HG03354 (cell line): ENCODE measurements around the gene BAIAP3.
"Not testable (repeated sequence)": the region's sequence is repeated elsewhere in the genome, so short reads cannot be mapped to it uniquely, and the experiment has no call there.

Experiments used
- ATAC-seq: cut with Tn5 transposase; IDR thresholded peaks from one replicate; pipeline ENCODE4 v1.9.1; 2021; ENCODE audit warnings: mild to moderate bottlenecking; ENCODE audit not compliant: unreplicated experiment, poor library complexity, severe bottlenecking

The BAIAP3 gene, protein sequence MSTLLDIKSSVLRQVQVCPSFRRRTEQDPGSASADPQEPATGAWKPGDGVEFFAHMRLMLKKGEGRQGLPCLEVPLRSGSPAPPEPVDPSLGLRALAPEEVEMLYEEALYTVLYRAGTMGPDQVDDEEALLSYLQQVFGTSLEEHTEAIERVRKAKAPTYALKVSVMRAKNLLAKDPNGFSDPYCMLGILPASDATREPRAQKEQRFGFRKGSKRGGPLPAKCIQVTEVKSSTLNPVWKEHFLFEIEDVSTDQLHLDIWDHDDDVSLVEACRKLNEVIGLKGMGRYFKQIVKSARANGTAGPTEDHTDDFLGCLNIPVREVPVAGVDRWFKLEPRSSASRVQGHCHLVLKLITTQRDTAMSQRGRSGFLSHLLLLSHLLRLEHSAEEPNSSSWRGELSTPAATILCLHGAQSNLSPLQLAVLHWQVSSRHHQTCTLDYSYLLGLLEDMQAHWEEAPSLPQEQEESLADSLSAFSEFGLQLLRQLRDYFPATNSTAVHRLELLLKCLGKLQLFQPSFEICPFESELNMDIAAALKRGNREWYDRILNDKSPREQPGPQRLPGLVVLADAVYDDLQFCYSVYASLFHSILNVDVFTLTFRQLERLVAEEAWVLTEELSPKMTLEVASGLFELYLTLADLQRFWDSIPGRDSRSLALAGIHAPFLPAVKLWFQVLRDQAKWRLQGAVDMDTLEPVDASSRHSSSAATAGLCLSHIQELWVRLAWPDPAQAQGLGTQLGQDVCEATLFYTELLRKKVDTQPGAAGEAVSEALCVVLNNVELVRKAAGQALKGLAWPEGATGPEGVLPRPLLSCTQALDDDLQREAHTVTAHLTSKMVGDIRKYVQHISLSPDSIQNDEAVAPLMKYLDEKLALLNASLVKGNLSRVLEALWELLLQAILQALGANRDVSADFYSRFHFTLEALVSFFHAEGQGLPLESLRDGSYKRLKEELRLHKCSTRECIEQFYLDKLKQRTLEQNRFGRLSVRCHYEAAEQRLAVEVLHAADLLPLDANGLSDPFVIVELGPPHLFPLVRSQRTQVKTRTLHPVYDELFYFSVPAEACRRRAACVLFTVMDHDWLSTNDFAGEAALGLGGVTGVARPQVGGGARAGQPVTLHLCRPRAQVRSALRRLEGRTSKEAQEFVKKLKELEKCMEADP

DNA sequence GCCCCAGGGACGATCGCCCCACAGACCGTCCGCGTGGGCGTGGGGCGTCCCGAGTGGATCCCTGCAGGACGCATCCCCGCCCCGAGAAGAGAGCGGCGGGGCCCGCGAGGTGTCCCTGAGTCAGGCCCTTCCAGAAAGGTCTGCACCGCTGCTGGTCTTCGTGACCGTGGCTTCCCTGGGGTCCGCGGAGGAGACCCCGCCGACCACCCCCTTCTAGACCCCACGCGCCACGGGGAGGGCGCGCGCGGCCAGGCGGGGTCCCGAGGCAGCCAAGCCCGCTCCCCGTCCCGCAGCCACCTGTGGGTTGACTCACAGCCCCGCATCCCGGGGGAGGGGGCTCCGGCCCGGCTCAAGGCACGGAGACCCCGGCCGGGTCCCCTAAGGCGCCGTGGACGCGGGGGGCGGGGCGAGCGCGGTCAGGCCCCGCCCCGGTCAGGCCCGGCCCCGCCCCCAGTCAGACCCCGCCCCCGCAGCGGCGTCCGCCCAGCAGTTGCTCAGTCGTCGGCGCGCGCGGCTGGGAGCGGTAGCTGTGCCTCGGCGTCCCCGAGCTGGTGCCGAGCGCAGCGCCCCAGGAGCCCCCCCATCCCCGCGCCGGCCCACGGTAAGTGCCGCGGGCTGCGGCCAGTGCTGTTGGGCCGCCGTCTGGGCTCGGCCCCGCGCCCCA lies at the start of gene BAIAP3:
TSS of gene BAIAP3 (plus strand) at position 497 of the 664 bp plus-strand sequence. CDS start 4,905 bp downstream, outside the sequence.
- ATAC-seq = no peak

DNA sequence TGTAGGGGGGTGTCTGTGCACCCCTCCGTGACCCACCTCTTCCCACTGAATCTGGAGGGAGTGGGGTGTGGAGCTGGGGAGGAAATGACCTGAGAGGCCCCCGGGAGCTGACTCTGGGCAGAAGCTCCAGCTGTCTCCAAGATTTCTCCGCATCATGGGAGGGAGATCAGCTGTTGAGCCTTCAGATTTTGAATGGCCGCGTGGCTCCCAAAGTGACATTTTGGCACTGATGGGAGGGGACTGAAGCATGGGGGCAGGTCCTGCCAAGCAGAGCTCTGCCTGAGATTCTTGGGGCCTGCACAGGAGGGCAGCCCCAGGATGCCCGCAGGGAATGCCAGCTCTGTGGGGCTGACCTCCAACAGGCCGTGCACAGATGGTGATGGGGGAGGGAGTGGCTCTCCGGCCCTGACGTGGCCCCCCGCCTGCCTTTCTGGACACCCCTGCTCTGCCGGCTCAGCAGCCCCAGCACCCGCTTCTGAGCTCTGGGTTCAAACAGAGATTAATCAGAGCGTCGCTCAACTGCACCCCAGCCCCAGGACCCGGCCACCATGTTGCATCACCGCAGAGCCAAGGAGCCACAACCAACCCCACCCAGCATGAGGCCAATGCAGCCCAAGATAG lies 49.3 kb upstream of the BAIAP3 start:
- ATAC-seq = no peak

DNA sequence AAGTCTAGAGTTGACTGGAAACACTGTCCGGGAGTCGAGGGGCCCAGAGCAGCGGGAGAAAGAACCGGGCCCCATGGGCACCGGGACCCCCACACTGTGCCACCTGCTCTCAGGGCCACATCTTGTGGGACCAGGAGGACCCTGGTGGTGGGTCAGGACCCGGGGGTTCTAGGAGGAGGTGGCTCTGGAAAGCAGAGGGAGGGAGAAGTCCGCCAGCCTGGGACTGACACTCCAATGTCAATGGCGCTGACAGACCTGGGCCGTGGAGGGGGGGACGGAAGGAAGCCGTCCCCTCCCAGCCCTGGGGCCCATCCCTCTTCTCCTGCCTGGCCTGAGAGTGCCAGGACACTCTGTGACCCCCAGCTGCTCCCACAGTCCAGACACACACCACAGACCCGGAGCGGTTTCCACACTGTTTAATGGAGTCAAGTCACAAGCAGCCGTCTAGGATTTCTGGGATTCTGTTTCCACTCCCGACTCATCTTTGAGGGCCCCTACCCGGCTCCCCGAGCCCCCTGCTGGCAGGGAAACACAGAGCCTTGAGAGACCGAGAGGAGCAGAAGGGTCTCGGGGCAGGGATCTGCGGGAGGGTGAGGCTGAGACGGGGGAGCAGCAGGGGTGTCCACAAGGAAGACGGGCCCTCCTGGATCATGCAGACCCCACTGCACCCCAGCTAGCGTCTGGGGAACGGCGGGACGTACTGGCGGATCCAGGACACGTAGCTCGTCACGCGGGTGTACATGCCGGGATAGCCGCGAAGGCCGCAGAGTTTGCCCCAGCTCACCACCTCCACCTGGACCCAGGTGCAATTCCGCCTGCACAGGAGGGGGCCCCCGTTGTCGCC lies 47.6 kb upstream of the BAIAP3 start:
- ATAC-seq = no peak

DNA sequence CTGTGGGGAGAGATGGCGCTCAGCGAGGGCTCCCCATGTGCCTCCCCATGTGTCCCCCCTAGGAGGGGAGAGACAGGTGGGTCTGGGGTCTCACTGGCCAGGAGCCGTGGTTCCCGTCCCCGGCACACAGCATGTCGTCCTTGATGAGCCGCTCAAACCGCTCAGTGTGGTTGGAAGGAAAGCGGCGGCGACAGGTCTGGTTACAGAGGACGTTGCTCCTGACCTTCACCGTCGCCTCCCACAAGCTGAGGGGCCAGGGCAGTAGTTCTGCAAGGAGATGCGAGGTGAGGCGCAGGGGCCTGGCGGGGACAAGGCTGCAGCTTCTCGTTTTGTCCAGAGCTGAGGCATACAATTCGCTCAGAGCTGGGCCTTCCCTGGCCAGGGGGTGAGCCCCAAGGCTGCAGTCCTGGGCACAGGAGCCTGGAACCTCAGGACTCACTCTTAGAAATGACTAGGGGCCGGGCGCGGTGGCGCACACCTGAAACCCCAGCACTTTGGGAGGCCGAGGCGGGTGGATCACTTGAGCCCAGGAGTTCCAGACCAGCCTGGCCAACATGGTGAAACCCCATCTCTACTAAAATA lies 46.8 kb upstream of the BAIAP3 start:
- no peak for ATAC-seq

DNA sequence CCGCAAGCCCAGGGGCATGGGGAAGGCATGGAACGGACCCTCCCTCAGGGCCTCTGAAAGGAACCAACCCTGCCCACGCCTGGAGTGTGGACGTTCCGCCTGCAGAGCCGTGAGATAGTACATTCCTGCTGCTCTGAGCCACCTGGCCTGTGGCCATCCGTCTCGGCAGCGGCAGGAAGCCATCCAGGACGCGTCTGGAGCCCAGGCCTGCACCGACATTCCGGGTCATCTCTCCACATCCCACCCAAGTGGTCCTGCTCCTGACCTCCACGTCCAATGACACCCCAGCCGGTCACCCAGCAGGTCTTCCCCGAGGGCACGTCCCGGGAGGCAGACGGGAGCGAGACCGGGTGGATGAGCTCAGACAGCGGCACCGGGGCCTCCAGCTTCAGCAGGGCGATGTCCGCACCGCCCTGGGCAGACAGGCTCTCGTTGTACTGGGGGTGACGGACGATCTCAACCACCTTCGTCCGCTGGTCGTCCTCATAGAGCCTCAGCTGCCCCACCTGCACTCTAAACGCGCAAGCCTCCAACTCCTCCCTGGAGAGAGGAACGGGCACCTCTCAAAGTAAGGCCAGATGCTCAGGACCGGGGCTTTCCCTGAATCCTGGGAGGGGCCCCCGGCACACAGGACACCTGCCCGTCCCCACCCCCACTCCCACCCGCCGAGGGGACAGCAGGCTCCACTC lies 45.3 kb upstream of the BAIAP3 start:
- no peak for ATAC-seq

DNA sequence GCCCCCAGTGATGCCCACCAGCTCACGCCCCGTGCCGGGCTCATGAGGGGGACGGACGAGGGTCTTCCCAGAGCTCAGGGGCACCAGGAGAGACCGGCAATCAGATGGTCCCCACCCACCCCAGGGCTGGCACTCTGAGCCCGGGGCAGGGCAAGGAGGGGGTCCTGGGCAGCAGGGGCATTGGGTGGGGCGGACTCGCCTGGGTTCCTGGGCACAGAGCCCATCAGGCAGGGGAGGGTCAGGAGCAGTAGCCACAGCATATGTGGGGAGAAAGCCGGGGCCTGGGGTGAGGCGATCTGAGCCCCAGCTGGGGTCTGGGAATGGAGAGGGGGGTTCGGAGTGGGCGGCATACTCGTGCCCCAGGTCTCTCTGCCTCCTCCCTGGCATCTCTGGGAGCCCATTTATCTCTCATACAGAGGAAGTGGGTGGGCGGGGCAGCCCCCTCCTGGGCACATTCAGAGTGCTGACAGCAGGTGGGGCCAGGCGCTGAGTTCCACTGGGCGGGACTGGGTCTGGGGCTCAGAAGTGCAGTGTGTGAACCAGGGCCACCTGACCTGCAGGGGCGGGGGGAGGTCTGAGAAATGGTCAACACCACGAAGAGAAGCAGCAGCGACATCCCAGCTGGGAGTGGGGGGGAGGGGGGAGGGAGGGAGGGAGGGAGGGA lies 44.5 kb upstream of the BAIAP3 start:
- no peak for ATAC-seq

DNA sequence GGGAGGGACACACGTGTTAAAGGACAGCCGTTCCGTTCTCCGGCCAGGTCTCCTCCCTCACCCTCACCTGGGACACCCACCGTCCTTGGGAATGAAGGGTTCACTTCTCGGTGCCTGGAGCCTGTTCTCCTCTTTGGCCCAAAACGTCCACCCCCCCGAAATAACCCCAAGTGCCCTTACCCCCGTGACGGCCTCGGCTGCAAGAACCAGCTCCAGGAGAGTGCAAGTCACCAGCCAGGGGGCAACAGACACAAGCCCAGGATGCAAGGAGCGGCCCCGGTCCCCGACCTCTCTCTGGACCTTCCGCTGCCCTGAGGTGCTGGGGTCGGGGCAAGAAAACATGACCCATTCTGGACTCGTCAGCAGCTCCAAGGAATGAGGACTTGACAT lies 44.0 kb upstream of the BAIAP3 start:
- ATAC-seq = no peak

DNA sequence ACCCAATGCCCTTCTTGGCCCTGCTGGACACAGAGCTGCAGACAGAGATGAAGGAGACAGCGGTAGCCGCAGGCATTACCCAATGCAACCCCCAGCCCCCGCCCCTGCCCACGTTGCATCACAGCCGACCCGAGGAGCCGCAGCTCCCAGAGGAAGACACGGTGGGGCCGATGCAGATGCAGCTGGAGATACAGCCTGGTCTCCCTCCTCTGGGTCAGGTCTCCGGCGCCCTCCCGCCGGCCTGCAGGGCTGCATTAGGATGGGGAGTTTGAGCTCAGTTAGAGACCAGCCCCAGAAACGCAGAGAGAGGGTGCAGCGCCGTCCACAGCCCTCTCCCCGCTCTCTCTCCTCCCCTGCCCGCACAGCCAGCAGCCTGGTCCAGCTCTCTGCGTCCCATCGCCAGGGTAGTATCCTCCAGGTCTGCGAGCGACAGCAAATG lies 43.4 kb upstream of the BAIAP3 start:
- ATAC-seq = no peak

DNA sequence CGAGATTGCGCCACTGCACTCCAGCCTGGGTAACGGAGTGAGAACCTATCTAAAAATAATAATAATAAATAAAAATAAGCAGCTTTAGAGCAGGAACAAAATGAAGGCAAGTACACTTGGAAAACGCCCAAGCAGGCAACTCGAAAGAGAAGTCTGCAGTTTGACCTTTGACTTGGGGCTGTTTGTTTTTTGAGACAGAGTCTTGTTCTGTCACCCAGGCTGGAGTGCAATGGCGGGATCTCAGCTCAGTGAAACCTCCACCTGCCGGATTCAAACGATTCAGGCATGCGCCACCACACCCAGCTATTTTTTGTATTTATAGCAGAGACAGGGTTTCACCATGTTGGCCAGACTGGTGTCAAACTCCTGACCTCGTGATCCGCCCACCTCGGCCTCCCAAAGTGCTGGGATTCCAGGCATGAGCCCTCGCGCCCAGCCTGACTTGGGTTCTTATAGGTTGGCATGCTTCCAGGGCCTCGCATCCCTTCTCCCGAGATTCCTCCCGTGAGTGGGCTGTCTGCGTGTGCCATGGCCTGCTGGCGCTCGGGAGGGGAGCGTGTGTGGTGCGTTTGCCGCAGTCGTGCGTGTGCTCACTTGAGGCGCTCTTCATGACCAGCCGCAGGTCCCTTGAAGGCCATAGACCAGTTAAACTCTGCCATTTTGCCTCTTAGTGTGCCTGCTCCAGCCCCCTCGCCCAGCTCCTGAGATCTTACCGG lies 42.4 kb upstream of the BAIAP3 start:
- ATAC-seq = no peak

DNA sequence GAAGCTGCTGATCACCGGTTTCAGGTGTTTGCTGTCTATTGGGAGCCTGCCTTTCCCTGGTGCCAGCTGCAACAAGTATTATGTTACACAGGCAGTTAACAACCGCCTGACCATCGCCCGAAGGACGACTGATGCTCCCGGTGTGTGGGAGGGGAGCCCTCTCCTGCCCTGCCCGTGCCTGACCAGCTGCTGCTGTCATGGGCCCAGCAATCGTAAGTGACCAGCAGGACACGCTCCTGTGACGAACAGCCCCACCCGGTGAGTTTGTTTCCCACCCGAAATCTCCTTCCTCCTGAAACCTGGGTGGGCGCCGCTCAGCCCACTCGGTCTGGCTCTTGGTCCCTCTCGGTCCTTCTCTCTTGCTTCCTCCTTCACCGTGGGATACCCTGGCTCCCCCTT lies 41.9 kb upstream of the BAIAP3 start:
- ATAC-seq = no peak

DNA sequence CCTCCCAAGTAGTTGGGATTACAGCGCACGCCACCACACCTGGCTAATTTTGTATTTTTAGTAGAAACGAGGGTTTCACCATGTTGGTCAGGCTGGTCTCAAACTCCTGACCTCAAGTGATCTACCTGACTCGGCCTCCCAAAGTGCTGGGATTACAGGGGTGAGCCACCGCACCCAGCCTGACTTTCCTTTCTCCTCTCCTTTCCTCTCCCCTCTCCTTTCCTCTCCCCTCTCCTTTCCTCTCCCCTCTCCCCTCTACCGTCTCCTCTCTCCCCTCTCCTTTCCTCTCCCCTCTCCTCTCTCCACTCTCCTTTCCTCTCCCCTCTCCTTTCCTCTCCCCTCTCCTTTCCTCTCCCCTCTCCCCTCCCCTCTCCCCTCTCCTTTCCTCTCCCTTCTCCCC lies 41.2 kb upstream of the BAIAP3 start:
- not testable (repeated sequence) for ATAC-seq

DNA sequence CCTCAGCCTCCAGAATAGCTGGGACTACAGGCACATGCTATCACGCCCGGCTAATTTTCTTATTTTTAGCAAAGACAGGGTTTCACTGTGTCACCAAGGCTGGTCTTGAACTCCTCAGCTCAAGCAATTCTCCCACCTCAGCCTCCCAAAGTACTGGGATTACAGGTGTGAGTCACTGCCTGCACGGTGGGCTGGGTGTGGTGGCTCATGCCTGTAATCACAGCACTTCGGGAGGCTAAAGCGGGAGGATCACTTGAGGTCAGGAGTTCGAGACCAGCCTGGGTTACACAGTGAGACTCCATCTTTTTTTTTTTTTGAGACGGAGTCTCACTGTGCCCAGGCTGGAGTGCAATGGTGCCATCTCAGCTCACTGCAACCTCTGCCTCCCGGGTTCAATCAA lies 40.6 kb upstream of the BAIAP3 start:
- ATAC-seq = not testable (repeated sequence)

DNA sequence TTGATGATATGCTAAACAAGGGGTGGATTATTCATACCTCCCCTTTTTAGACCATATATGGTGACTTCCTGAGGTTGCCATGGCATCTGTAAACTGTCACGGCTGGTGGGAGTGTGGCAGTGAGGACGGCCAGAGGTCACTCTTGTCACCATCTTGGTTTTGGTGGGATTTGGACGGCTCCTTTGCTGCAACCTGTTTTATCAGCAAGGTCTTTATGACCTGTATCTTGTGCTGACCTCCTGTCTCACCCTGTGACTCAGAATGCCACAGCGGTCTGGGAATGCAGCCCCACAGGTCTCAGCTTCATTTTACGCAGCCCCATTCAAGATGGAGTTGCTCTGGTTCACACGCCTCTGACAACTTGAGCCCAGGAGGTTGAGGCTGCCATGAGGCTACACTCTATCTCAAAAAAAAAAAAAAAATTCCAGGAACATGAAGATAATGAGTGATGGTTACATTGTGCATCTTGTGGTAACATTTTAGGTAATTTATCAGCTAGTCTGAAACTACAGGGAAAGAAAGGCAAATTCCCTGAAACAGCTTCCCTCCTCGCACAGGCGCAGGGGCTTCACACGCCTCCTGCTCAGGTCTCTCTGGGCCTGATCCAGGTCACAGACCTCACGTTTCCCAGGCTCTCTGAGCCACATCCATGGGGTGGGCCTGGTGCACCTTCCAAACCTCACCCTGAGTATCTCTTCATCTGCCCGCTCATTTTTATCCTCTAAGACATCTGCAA lies 39.4 kb upstream of the BAIAP3 start:
- ATAC-seq = no peak

DNA sequence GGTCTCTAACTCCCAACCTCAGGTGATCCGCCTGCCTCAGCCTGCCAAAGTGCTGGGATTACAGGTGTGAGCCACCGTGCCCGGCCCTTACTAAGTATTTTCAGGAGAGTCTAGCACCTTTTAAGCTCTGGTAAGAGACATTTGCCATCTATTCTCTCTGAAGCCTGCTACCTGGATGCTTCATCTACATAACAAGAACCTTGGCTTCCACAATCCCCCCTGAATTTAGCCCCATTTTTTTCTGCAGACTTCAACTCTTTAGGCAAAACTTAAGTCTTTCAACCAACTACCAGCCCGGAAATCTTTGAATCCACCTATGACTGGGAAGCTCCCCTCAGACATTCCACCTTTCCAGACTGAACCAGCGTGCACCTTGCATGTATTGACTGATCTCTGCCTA lies 38.0 kb upstream of the BAIAP3 start:
- no peak for ATAC-seq

DNA sequence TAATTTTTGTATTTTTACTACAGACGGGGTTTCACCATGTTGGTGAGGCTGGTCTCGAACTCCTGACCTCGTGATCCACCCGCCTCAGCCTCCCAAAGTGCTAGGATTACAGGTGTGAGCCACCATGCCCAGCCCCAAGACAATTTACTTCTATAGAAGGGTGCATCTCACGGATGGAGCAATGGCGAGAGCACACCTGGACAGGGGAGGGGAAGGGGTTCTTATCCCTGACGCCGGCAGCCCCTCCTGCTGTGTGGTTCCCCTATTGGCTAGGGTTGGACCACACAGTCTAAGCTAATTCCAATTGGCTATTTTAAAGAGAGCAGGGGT lies 36.8 kb upstream of the BAIAP3 start:
- not testable (repeated sequence) for ATAC-seq
